ENCODE measurements around the gene PRRC2A.

PRRC2A gene

DNA sequence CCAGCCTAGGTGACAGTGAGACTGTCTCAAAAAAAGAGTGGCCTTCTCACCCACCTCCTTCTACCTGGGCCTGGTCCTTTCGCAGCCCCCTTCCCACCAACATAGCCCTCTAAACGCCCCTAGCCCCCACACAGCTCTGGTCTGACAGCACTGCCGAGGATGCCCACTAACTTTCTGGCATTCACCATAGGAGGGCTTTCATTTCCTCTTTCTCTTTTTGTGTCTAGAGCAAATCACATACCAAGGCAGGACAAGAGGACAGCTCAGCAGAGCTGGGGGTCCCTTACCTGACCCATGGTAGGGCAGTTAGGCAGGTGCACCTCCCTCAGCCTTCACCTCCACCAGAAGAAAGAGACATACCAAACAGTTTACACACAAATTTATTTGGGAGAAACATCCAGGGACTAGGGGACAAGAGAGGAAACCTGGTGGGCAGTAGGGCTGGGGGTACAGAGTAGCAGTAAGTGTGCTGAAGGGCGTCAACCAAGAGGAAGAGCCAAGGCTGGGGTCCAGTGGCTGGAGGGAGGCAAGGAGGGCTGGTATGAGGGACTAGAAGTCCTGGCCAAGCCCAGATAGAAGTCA, 55.9 kb downstream of the PRRC2A start:
- no peak for DNase-seq

DNA sequence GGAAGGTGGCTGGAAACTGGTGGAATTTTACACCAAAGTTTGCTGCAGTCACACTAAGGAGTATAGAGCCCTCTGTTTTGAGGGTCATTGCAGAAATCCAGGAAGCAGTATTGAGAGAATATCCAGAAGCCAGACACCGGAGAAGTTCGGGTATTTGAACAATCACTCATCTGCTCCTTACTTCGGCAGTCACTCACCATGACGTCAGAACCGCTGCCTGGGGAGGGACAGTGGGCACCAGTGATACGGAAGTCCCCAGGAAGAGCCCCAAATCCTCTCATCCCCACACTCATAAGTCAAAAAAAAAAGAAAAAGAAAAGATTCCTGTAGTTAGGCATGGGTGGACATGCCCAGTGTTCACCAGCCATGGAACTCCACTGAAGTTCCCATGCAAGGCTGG, 56.4 kb downstream of the PRRC2A start:
- DNase-seq, result no peak

DNA sequence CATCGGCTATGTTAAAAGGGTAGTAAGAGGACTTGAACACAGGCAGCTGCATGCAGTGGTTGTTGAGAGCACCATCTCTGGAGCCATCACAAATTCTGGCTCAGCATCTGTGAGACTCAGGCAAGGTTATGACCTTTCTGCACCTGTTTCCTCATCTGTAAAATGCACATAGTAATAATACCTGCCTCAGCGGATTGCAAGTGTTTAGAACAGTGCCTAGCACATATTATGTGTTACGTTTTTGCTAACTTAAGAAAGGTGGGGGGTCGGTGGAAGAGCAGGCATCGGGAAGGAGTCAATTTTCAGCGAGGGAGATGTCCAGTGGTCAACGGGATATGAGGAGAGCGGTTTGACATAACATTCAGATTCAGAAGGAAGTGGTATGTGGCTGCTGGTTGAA, 57.4 kb downstream of the PRRC2A start:
- no peak for DNase-seq

DNA sequence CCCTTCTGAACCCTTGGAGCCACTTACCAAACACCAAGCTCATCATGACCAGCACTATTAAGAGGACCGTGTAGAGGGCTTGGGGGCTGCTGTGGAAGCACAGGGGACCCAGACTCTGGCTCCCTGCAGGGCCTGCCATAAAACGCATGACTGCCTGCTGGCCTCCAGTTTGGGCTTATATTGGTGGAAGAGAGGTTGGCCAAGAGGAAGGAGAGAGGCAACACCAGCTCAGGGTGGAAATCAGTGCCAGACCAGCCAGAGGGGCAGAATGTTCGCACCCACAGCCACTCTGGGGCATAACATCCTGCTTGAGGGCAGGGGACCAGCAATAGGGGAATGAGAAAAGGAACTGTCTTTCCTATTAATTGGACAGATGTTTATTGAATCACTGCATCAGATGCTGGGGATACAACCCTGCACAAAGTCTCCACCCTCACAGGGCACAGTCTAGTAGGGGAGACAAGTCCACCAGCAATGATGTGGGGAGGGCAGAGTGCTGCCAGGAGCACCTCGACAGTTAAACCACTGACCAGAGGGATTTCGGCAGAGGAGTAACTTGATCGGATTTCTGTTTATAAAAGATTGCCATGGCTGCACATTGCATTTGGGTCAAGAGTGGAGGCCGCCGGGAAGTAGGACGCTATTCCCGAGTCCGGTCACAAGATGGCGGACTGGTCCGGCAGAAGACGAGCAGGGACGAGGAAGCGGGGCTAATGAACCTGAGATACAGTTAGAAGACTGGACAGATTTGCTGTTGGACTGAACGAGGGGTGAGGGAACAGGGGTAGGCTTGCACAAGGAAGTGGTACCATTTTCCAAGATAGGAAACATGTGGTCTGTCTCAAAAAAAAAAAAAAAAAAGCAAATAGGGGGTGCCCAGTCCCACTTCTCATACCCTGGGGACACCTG, 60.0 kb downstream of the PRRC2A start, which contains the start of gene LY6G5C:
LY6G5C (minus strand) TSS at position 842 of the 909 bp plus-strand sequence; CDS start at position 148, 694 bp downstream.
- peak; percentile 60 for DNase-seq

DNA sequence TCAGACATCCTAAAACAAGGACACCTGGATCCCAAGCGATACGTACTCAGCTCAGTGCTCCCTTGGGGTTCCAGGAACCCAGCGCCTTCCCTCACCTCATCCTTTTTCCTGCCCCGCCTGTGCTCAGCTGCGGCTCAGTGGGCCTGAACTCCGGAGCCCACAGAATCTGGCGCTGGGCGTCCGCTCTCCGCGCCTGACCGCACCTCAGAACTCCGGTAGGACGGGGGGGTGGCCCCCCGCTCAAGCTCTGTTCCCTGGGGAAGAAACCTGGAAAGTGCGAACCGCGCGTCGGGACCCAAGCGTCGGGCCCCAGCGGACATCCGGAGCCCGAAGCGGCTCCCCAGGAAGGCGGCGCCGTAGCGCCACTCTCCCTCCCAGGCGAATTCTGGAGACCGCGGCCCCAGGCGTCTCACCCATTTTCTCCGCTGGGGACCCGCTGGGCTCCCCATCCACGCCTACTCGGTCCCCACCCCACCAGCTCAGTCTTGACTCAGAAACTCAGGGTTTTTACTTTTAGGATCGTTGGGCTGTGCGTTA, 60.7 kb downstream of the PRRC2A start:
- peak; percentile 41 for DNase-seq

DNA sequence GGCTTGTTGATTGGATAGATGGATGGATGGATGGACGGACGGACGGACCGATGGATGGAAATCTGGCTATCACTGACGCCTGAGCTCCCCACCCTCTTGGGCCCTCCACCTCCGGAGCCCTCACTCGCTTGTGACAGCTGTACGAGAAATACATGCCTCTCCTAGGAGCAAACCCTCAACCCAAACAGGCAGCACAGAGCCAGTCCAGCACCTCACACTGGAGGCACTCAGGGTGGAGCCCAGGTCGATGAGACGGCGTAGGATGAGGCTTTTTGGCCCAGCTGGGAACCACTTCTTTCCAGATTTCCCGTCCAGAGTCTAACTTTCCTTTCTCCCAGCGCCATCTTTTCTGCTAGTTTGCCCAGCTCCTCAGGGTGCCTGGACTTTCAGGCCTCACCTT, 63.1 kb downstream of the PRRC2A start:
- no peak for DNase-seq

DNA sequence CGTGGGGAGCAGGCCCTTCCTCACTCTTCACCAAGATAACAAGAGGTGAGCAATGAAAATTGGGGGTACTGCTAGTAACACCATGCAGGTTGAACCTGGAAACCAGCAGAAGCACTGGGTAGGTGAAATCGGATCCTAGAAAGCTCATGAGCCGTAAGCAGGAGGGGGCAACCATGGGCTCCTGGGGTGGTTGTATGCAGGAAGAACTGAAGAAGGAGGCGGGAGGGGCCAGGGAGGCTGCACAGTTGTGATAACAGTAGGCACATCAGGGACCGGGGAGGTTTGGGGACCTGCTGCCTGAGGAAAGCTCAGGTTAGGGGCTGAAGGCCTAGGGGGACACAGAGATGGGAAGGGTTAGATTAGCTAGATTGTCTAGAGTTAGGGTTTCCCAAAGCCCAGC, 66.0 kb downstream of the PRRC2A start:
- no peak for DNase-seq

DNA sequence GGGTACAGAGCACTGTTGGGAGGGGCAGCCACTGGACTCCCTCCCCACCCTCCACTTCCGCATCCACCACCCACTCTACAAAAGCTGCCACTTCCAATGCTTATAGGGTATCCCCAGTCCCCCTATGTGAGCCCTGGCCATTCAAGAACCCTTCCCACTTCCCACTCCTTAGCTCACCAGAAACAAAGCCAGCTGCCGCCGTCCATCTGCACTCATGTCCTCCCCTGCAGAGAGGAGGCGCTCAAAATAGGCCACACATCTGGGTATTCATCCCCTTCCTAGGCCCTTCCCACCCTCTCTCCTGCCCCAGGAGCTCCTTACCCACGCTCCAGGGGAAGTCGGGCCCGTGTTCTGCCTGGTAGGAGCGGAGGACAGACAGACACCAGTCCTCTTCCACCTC, 66.8 kb downstream of the PRRC2A start:
- no peak for DNase-seq

Data from stimulated activated CD4-positive, alpha-beta T cell treated with anti-CD3 and anti-CD28 coated beads, Interleukin-12 subunit alpha, Interleukin-12 subunit beta, amount 100 ng/mL, for 4 hours (primary cell).